GM12878 (cell line): ENCODE data around the gene BAZ2B. TPM values are rescaled to one million over a fixed set of nuclear protein-coding genes. Genes with fewer than 3 reads are reported as not detected.

ENCODE experiments used
- ATAC-seq: fragments of 200-7000 bp; cut with Tn5 transposase; 3 replicates; pipeline ENCODE4 v1.9.1; 2020; ENCODE audit warnings: mild to moderate bottlenecking, moderate library complexity
- BruUV-seq: library from RNA; stranded (reverse); fragments of 400-500 nt; replicated peaks from 2 replicates; lab custom pipeline; 2021; lab: Mats Ljungman, UMichigan
- CTCF ChIA-PET: fragments of 300-600 bp; sonication (Branson Sonifier 250); formaldehyde crosslinking; extraction: SDS; loops from one replicate; lab custom pipeline; 2021; ENCODE audit warnings: inconsistent platforms; lab: Yijun Ruan, JAX
- POLR2A ChIA-PET: fragments of 350-600 bp; formaldehyde crosslinking; extraction: SDS; loops from one replicate; lab custom pipeline; 2021; ENCODE audit warnings: inconsistent platforms; lab: Charles Lee
- RAD21 ChIA-PET: fragments of 300-600 bp; sonication (Branson Sonifier 250); formaldehyde crosslinking; loops from one replicate; lab custom pipeline; 2023; ENCODE audit warnings: antibody characterized with exemption; ENCODE audit not compliant: unreplicated experiment; lab: Charles Lee
- SMC1A ChIA-PET: fragments of 300-600 bp; sonication (Branson Sonifier 250); formaldehyde crosslinking; loops from one replicate; lab custom pipeline; 2023; ENCODE audit not compliant: unreplicated experiment, uncharacterized antibody; lab: Charles Lee
- DNase-seq: peaks from one replicate; pipeline ENCODE4 v3.0.0-alpha.2; 2011; ENCODE audit warnings: low read depth, low spot score
- FAIRE-seq: peaks from 3 replicates; lab custom pipeline; 2011; peaks lifted over from hg19 to GRCh38; lab: Jason Lieb, UNC
- H2AFZ ChIP-seq: 2 replicates; pipeline ENCODE4 v1.6.0; 2011; ENCODE audit warnings: low read depth, low read length, control low read depth; ENCODE audit not compliant: control insufficient read depth
- H3K27ac ChIP-seq: 2 replicates; pipeline ENCODE4 v1.5.1; 2011; ENCODE audit warnings: control low read depth; ENCODE audit not compliant: control insufficient read depth, insufficient read depth
- H3K27me3 ChIP-seq, 2 experiments: replicated peaks in 1 of 2; 2 replicates each; pipeline versions ENCODE4 v1.6.0 to v1.6.1; 2011; ENCODE audit warnings: low read length in 1 of 2; ENCODE audit not compliant: control insufficient read depth in 2 of 2, insufficient read depth in 2 of 2
- H3K36me3 ChIP-seq, 2 experiments: 2 replicates each; pipeline ENCODE4 v1.5.1; 2011; ENCODE audit warnings: low read length in 1 of 2; ENCODE audit not compliant: control insufficient read depth in 2 of 2, insufficient read depth in 2 of 2
- H3K4me1 ChIP-seq: 2 replicates; pipeline ENCODE4 v1.6.1; 2011; ENCODE audit warnings: mild to moderate bottlenecking, low read length, moderate library complexity, mixed read lengths; ENCODE audit not compliant: control insufficient read depth, insufficient read depth
- H3K4me2 ChIP-seq: 2 replicates; pipeline ENCODE4 v1.6.0; 2011; ENCODE audit warnings: control low read depth; ENCODE audit not compliant: control insufficient read depth, insufficient read depth
- H3K4me3 ChIP-seq: fragments of 200-600 bp; sonication (generic); 2 replicates; pipeline ENCODE4 v1.5.1; 2016
- H3K79me2 ChIP-seq: 2 replicates; pipeline ENCODE4 v1.6.0; 2011; ENCODE audit warnings: low read length; ENCODE audit not compliant: control insufficient read depth, insufficient read depth
- H3K9ac ChIP-seq: 2 replicates; pipeline ENCODE4 v1.8.0; 2011; ENCODE audit warnings: low read length, control low read depth, mixed read lengths; ENCODE audit not compliant: control insufficient read depth, insufficient read depth
- H3K9me3 ChIP-seq: replicated peaks from 3 replicates; pipeline ENCODE4 v1.5.1; 2011; ENCODE audit warnings: mild to moderate bottlenecking, low read length; ENCODE audit not compliant: control insufficient read depth, insufficient read depth
- H4K20me1 ChIP-seq: 2 replicates; pipeline ENCODE4 v1.6.0; 2011; ENCODE audit not compliant: control insufficient read depth, insufficient read depth
- CHD1 ChIP-seq: IDR thresholded peaks from 2 replicates; pipeline ENCODE4 v1.6.1; 2012; ENCODE audit warnings: low read depth, low read length, improper control_type of control experiment
- ELK1 ChIP-seq: IDR thresholded peaks from 2 replicates; pipeline ENCODE4 v1.6.1; 2012; ENCODE audit warnings: low read depth, low read length, improper control_type of control experiment
- HCFC1 ChIP-seq: fragments of 150-350 bp; IDR thresholded peaks from 2 replicates; pipeline ENCODE4 v1.6.1; 2014; ENCODE audit warnings: low read length
- KAT2A ChIP-seq: conservative IDR thresholded peaks from 2 replicates; pipeline ENCODE4 v1.6.1; 2011; ENCODE audit warnings: low read depth, low read length; ENCODE audit not compliant: control insufficient read depth
- RBBP5 ChIP-seq: fragments of 200-600 bp; sonication (generic); conservative IDR thresholded peaks from 2 replicates; pipeline ENCODE4 v1.6.1; 2016
- RUNX3 ChIP-seq: IDR thresholded peaks from 2 replicates; pipeline ENCODE4 v1.6.1; 2012; ENCODE audit warnings: low read length, inconsistent platforms
- SKIL ChIP-seq: fragments of 450-650 bp; IDR thresholded peaks from 2 replicates; pipeline ENCODE4 v1.6.1; 2017; ENCODE audit warnings: mild to moderate bottlenecking, low read depth, inconsistent platforms; ENCODE audit not compliant: poor library complexity, severe bottlenecking
- SMAD1 ChIP-seq: fragments of 450-650 bp; IDR thresholded peaks from 2 replicates; pipeline ENCODE4 v1.6.1; 2018; ENCODE audit warnings: mild to moderate bottlenecking, low read depth; ENCODE audit not compliant: partially characterized antibody
- ZBTB40 ChIP-seq: fragments of 450-650 bp; IDR thresholded peaks from 2 replicates; pipeline ENCODE4 v1.6.1; 2016; ENCODE audit warnings: mild to moderate bottlenecking, moderate library complexity, borderline replicate concordance
- ZNF207 ChIP-seq: fragments of 450-650 bp; IDR thresholded peaks from 2 replicates; pipeline ENCODE4 v1.6.1; 2014; ENCODE audit warnings: antibody characterized with exemption, mild to moderate bottlenecking, borderline replicate concordance
- ZNF274 ChIP-seq: IDR thresholded peaks from one replicate; pipeline ENCODE4 v1.8.0; 2011; ENCODE audit not compliant: insufficient read length, insufficient read depth
- WGBS: methylation state at CpG from one replicate; pipeline ENCODE4 v1.1.6; 2016; ENCODE audit warnings: low lambda C conversion rate; ENCODE audit not compliant: insufficient replicate concordance, insufficient coverage; ENCODE audit errors: missing lambda C conversion rate; 5-methylcytosine and 5-hydroxymethylcytosine counted together
- in situ Hi-C: fragments of 300-500 bp; cut with MboI; formaldehyde crosslinking; loops from 9 replicates; pipeline ENCODE4 v1.14.3; 2018; ENCODE audit warnings: mixed read lengths
- intact Hi-C: fragments of 100-400 bp; cut with micrococcal nuclease; formaldehyde crosslinking; loops from one replicate; pipeline ENCODE4 v1.14.2; 2022; ENCODE audit not compliant: unreplicated experiment
- polyA plus RNA-seq, 11 experiments: library from polyadenylated mRNA; depleted of rRNA in 4 of 11; unstranded in 6 of 11; stranded (reverse) in 5 of 11; fragments of >200 nt; fragmentation: Nextera tagmentation in 4 of 11; fragmentation: Illumina TruSeq in 1 of 11; extraction: Ambion mirVana in 4 of 11; extraction: Trizol in 1 of 11; gene quantifications; 1 replicate in 1 of 11; 2 replicates in 10 of 11; pipeline versions ENCODE4 v1.2.1 to v1.2.3, GENCODE V29; 2011 to 2016; ENCODE audit warnings: inconsistent platforms in 2 of 11, missing spikeins in 2 of 11, low read depth in 1 of 11
- total RNA-seq, 4 experiments: library from RNA; depleted of rRNA in 3 of 4; stranded (reverse); fragments of >200 nt in 3 of 4; fragmentation: Illumina TruSeq in 1 of 4; extraction: Trizol in 1 of 4; gene quantifications; 2 replicates each; pipeline versions ENCODE4 v1.2.1 to v1.2.3, GENCODE V29; 2013 to 2021
- TF ChIP-seq, protein P1 (sequence below): fragments of 450-650 bp; formaldehyde crosslinking; IDR thresholded peaks from 2 replicates; pipeline ENCODE4 v1.4.0; 2022; ENCODE audit warnings: mild to moderate bottlenecking, moderate library complexity

The BAZ2B gene
- total and polyA plus RNA-seq, 10 of the 15 experiments (the other 5 are each of a cell fraction or from before 2014, with no cell fraction given) = 8.8 to 49.7 (median 24.7) TPM

DNA sequence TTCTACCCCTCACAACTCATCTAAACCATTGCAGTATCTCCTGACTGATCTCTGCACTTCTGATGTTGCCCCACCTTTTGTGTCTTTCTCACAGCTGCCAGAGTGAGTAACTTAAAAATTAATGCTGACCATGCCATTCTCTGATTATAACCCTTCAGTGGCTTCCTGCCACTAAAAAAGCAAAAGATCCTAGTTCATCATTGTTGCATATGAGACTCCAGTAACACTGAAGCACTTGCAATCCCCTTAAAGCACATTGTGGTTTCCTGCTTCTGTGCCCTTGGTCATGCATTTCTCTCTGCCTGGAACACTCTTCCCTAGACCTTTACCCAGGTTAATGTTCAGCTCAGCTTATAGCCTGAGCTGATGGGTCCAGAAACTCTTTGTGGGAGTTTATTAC, 234.8 kb downstream of the BAZ2B start (continued):
- TF ChIP-seq, protein P1, sequence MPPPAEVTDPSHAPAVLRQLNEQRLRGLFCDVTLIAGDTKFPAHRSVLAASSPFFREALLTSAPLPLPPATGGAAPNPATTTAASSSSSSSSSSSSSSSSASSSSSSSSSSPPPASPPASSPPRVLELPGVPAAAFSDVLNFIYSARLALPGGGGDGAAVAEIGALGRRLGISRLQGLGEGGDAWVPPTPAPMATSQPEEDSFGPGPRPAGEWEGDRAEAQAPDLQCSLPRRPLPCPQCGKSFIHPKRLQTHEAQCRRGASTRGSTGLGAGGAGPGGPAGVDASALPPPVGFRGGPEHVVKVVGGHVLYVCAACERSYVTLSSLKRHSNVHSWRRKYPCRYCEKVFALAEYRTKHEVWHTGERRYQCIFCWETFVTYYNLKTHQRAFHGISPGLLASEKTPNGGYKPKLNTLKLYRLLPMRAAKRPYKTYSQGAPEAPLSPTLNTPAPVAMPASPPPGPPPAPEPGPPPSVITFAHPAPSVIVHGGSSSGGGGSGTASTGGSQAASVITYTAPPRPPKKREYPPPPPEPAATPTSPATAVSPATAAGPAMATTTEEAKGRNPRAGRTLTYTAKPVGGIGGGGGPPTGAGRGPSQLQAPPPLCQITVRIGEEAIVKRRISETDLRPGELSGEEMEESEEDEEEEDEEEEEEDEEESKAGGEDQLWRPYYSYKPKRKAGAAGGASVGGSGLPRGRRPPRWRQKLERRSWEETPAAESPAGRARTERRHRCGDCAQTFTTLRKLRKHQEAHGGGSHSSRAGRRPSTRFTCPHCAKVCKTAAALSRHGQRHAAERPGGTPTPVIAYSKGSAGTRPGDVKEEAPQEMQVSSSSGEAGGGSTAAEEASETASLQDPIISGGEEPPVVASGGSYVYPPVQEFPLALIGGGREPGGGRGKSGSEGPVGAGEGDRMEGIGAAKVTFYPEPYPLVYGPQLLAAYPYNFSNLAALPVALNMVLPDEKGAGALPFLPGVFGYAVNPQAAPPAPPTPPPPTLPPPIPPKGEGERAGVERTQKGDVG (CRISPR knock-in tag) = no peak
- TF ChIP-seq RUNX3 (no peak), SMAD1 (no peak), ZNF207 (no peak), RBBP5 (no peak), KAT2A (no peak), ZNF274 (no peak), ELK1 (no peak)

DNA sequence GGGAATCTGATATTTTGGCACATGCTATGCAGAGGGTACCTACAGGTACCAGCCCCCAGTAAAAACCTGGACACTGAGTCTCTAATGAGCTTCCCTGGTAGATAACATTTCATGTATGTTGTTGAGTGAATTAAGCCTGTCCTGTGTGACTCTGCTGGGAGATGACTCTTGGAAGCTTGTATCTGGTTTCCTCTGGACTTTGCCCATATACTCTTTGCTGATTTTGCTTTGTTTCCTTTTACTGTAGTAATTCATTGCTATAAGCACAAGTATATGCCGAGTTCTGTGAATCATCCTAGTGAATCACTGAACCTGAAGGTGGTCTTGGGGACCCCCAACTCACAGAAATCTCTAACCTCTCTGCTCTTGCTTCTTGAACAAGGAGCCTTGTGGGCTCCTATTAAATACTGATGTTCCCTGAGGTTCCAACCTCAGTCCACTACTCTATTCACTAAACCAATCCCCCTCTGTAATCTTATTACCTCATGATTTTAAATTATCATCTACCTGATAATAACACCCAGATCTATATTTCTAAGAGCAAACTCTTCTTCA, 235.6 kb downstream of the BAZ2B start:
- no peak for FAIRE-seq
- no peaks in the 10 kb centered on the region for H3K79me2 ChIP-seq
- ChIA-PET POLR2A (interaction anchor here (1.2 kb wide), 1 partner anchor 234 kb away, joined by 4 read pairs; no protein-coding TSS in a partner anchor), CTCF (no interaction called here), RAD21 (no interaction called here), SMC1A (interaction anchor here (1.0 to 1.6 kb wide), 3 partner anchors 8 to 26 kb away, joined by 3 to 4 read pairs (median 3); no protein-coding TSS in a partner anchor)
- H3K4me1 ChIP-seq = no peaks in the 10 kb centered on the region
- ATAC-seq = no peak
- no peaks in the 10 kb centered on the region for H3K9me3 ChIP-seq
- BruUV-seq = no TSS peak
- H2AFZ ChIP-seq = no peak overlapping the region
- no peak overlapping the region for H3K4me2 ChIP-seq
- H4K20me1 ChIP-seq = no peaks in the 10 kb centered on the region
- H3K27ac ChIP-seq = no peak overlapping the region
- intact Hi-C loops = no loop called here
- H3K36me3 ChIP-seq = peaks cover 0 to 12% of the 10 kb centered on the region in 2 experiments; a peak in 1 of 4 replicates
- DNase-seq = no peak
- no peak overlapping the region for H3K9ac ChIP-seq
- H3K27me3 ChIP-seq = no peaks in the 10 kb centered on the region
- 47% methylated on average over 1 of the region's 1 CpG for WGBS
- in situ Hi-C loops = no loop called here
- no peak overlapping the region for H3K4me3 ChIP-seq
- no peak for TF ChIP-seq CHD1
- no peak for TF ChIP-seq ZBTB40
- no peak for TF ChIP-seq SKIL
- no peak for TF ChIP-seq HCFC1
